Right atrium auricular region (tissue), 2 donors: Measurements from ENCODE around the gene LAMC2. TPM values are rescaled to one million over a fixed set of nuclear protein-coding genes. Genes with fewer than 3 reads are reported as not detected.
"Not testable (repeated sequence)": the region's sequence is repeated elsewhere in the genome, so short reads cannot be mapped to it uniquely, and the experiment has no call there.

Source experiments
- DNase-seq: peaks from one replicate; pipeline ENCODE4 v3.0.0-alpha.2; 2019; ENCODE audit warnings: low spot score
- H3K27ac ChIP-seq, 2 donors: fragments of 200-600 bp; sonication (generic); 1 replicate in 1 of 2; 2 replicates in 1 of 2; pipeline ENCODE4 v1.5.1; 2016 to 2019
- H3K27me3 ChIP-seq, 2 donors: fragments of 200-600 bp; sonication (generic); one replicate each; pipeline versions ENCODE4 v1.5.1 to v1.6.0; 2017 to 2019
- H3K36me3 ChIP-seq: fragments of 200-600 bp; sonication (generic); one replicate; pipeline ENCODE4 v1.5.1; 2016
- H3K4me1 ChIP-seq, 2 donors: fragments of 200-600 bp; sonication (generic); one replicate each; pipeline versions ENCODE4 v1.5.1 to v1.6.0; 2017 to 2019
- H3K4me3 ChIP-seq, 2 donors: fragments of 200-600 bp; sonication (generic); 1 replicate in 1 of 2; 2 replicates in 1 of 2; pipeline ENCODE4 v1.5.1; 2017 to 2019; ENCODE audit warnings: mild to moderate bottlenecking in 1 of 2, moderate library complexity in 1 of 2
- H3K9me3 ChIP-seq, 2 donors: fragments of 200-600 bp; sonication (generic); one replicate each; pipeline ENCODE4 v1.5.1; 2019
- total RNA-seq, 2 donors: library from RNA; depleted of rRNA; stranded (reverse); fragments of >200 nt; gene quantifications; one replicate each; pipeline ENCODE4 v1.1.0, GENCODE V29; 2016
- TF ChIP-seq, protein P1 (sequence below), 2 donors: fragments of 200-600 bp; sonication (generic); IDR thresholded peaks; one replicate each; pipeline ENCODE4 v1.5.1; 2019; ENCODE audit warnings: antibody characterized with exemption in 2 of 2

LAMC2 gene
- total RNA-seq, 2 donors from 2014 or later, result 2.6 to 4.9 TPM

DNA sequence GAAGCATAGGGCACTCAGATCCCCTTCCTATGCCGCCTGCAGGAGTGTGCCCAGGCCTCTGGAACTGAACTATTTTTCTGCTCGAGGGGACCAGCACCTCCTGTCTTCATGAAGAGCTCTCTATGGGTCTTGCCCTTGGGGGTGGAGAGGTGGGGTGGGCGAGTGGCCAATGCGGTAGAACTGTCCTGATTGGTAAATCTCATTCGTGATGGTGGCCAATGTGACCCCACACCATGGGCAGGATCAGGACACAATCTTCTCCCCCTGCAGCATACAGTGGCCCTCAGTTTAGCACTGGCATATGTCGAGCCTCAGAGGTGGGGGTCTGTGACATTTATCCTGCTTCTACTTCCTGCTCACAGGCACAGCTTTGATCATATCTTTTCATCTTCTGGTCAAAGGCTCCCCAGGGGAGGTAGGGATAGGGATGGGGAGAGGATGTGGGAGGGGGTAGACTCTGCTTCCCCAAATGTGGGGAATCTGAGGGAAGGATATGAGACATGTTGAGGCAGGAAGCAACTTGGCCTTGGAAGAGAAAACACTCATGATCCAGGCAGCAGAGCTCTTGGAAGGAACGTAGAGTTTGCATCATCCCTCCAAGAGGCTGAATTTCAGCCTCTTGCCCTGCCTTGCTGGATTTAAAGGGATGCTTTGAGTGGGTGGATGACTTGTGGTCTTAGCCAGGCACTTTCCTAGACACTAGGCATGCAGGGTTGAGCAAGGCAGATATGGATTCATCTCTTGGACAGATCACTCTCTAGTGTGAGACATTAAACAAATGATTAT, 81.8 kb downstream of the LAMC2 start:
- H3K27ac ChIP-seq, result peak overlapping the region in 1 of 2 donors; percentile 60
- TF ChIP-seq, protein P1, sequence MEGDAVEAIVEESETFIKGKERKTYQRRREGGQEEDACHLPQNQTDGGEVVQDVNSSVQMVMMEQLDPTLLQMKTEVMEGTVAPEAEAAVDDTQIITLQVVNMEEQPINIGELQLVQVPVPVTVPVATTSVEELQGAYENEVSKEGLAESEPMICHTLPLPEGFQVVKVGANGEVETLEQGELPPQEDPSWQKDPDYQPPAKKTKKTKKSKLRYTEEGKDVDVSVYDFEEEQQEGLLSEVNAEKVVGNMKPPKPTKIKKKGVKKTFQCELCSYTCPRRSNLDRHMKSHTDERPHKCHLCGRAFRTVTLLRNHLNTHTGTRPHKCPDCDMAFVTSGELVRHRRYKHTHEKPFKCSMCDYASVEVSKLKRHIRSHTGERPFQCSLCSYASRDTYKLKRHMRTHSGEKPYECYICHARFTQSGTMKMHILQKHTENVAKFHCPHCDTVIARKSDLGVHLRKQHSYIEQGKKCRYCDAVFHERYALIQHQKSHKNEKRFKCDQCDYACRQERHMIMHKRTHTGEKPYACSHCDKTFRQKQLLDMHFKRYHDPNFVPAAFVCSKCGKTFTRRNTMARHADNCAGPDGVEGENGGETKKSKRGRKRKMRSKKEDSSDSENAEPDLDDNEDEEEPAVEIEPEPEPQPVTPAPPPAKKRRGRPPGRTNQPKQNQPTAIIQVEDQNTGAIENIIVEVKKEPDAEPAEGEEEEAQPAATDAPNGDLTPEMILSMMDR (IDR thresholded peaks at IDR 0.05), result no peak
- DNase-seq, result no peak

DNA sequence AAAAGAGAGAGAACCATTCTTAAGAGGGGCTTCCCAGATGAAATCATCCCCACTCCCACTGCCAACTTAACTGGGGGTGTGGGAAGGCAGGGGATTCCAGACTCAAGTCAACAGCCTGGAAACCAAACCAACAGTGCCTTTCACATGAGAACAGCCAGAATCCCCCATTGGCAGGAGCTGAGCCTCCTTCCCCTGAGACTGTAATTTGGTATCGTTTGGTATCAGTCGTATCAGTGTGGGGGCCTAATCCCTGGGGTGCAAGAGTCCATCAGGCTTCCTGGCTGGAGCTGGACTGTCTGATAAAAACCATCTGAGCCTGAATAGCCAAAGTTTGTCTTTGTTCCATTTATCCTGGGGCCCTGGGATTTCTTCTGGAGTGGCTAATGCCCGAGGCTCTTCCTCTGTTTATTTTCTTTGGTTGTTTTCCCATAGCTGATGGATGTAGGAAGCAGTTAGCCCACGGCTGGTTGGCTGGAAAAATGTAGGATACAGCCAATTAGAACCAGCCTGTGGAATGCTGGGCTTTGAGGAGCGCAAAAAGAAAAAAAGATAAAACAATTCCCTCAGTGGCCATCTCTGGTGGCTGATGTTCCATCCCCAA, 84.6 kb downstream of the LAMC2 start:
- Histone ChIP-seq H3K27ac (peak overlapping the region; percentile 7 to 37), H3K4me3 (no peak overlapping the region), H3K36me3 (no peaks in the 10 kb centered on the region), H3K4me1 (peaks cover 0 to 29% of the 10 kb centered on the region in 2 donors), H3K27me3 (no peaks in the 10 kb centered on the region), H3K9me3 (no peaks in the 10 kb centered on the region)
- no peak for DNase-seq
- TF ChIP-seq, protein P1 (IDR thresholded peaks at IDR 0.05), result no peak

More for the DNA sequence above, 81.8 kb downstream of the LAMC2 start:
- Histone ChIP-seq H3K27me3 (no peaks in the 10 kb centered on the region), H3K4me3 (no peak overlapping the region), H3K9me3 (no peaks in the 10 kb centered on the region), H3K36me3 (no peaks in the 10 kb centered on the region), H3K4me1 (peaks cover 0 to 27% of the 10 kb centered on the region in 2 donors)

DNA sequence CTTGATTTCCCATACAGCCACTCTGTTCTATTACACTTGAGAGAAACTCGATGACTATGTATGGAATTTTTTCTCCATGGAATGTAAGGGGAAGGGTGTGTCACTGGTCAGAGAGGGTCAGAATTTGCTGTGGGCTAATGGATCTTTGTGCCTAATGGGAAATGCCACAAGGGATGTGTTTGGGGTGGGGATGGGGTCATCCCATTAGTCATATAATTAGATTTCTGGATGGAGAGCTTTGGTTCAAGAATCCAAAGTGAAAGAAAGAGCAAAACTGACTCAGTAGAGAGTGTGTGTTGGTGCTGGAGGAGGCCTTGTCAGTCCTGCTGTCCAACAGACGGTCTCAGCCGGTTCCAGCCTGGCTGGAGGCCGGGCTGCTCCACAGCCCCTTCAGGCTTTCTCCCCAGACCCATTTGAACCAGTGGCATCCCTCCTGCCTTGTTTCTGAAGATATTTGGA, 86.4 kb downstream of the LAMC2 start:
- no peaks in the 10 kb centered on the region for H3K27me3 ChIP-seq
- no peaks in the 10 kb centered on the region for H3K36me3 ChIP-seq
- H3K4me1 ChIP-seq, result peaks cover 0 to 29% of the 10 kb centered on the region in 2 donors
- no peaks in the 10 kb centered on the region for H3K9me3 ChIP-seq
- H3K27ac ChIP-seq, result peak overlapping the region; percentile 17 to 31
- H3K4me3 ChIP-seq, result no peak overlapping the region
- TF ChIP-seq, protein P1 (IDR thresholded peaks at IDR 0.05), result no peak
- no peak for DNase-seq

DNA sequence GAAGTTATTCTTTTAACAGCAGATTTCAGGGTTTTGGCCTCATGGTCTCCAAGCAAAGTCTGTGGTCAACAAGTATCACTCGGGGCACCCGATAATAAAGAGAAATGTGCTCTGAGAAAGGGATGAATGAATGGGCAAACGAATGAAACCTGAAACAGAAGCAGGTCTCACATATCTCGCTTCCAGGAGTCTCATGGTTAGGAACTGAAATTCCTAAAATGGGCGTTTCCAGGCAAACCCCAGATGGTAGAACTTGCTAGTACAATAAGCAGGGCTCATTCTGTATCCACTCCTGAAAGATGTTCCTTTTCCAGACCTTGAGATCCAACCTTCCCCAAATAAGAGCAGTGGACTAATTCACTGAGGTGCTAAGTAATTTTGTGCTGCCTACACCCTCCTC, 87.2 kb downstream of the LAMC2 start:
- TF ChIP-seq, protein P1 (IDR thresholded peaks at IDR 0.05), result no peak
- Histone ChIP-seq H3K27ac (peak overlapping the region; percentile 17 to 31), H3K4me1 (peaks cover 0 to 28% of the 10 kb centered on the region in 2 donors), H3K36me3 (no peaks in the 10 kb centered on the region), H3K27me3 (no peaks in the 10 kb centered on the region), H3K9me3 (no peaks in the 10 kb centered on the region), H3K4me3 (no peak overlapping the region)
- no peak for DNase-seq

DNA sequence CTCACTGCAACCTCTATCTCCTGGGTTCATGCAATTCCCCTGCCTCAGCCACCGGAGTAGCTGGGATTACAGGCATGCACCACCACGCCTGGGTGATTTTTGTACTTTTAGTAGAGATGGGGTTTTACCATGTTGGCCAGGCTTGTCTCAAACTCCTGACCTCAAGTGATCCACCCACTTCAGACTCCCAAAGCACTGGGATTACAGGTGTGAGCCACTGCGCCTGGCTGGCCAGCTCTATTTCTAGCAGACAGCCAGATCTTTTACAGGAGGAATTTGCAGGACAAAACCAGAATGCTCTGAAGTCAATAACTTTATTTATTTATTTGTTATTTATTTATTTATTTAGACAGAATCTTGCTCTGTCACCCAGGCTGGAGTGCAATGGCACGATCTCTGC, 87.9 kb downstream of the LAMC2 start:
- not testable (repeated sequence) for H3K9me3 ChIP-seq, H3K27me3 ChIP-seq, H3K27ac ChIP-seq, H3K36me3 ChIP-seq, H3K4me3 ChIP-seq
- DNase-seq, result peak; percentile 32
- peaks cover 0 to 33% of the 10 kb centered on the region in 2 donors for H3K4me1 ChIP-seq

DNA sequence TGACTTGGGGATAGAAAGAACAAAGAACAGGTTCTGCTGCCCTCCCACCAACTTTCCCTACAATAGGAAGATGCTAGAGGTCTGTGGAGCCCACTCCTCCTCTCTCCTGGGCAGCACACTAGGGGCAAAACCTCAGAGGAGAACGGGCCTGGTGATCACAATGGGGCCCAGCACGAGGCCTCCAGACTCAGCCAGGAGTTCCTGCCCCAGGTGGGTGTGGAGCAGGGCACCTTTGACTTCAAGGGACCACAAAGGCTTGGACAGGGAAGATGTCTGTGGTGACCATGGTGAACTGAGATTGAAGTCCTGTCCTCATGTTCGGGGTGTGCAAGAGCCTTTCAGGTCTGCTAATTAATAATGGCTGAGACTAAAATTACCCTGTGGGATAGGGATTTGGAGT, 88.8 kb downstream of the LAMC2 start:
- TF ChIP-seq, protein P1 (IDR thresholded peaks at IDR 0.05), result no peak
- Histone ChIP-seq H3K4me1 (peaks cover 0 to 42% of the 10 kb centered on the region in 2 donors), H3K4me3 (no peak overlapping the region), H3K27ac (no peak overlapping the region), H3K9me3 (no peaks in the 10 kb centered on the region), H3K36me3 (no peaks in the 10 kb centered on the region), H3K27me3 (no peaks in the 10 kb centered on the region)
- DNase-seq, result no peak
